Ectodermal cell (in vitro differentiated cells): ENCODE results near the gene CAPN10.

ENCODE experiments used
- H3K27ac ChIP-seq: 2 replicates; pipeline ENCODE4 v1.7.0; 2013; ENCODE audit warnings: mild to moderate bottlenecking, low read depth, low read length; ENCODE audit not compliant: insufficient read depth, poor library complexity, severe bottlenecking
- H3K27me3 ChIP-seq: 2 replicates; pipeline ENCODE4 v1.7.0; 2013; ENCODE audit warnings: mild to moderate bottlenecking, low read length; ENCODE audit not compliant: insufficient read depth, control insufficient read depth, poor library complexity, severe bottlenecking
- H3K36me3 ChIP-seq: one replicate; pipeline ENCODE4 v1.7.0; 2013; ENCODE audit warnings: low read length; ENCODE audit not compliant: control insufficient read depth, insufficient read depth
- H3K4me1 ChIP-seq: one replicate; pipeline ENCODE4 v1.7.0; 2013; ENCODE audit warnings: low read length; ENCODE audit not compliant: control insufficient read depth, insufficient read depth
- H3K4me3 ChIP-seq: 2 replicates; pipeline ENCODE4 v1.7.0; 2013; ENCODE audit warnings: low read depth, low read length, control low read depth; ENCODE audit not compliant: insufficient read depth
- H3K9me3 ChIP-seq: 2 replicates; pipeline ENCODE4 v1.7.0; 2013; ENCODE audit warnings: mild to moderate bottlenecking, low read length, moderate library complexity; ENCODE audit not compliant: control insufficient read depth
- WGBS, 2 experiments: methylation state at CpG; one replicate each; pipeline ENCODE4 v1.1.7; 2013; ENCODE audit warnings: missing lambda C conversion rate in 2 of 2; 5-methylcytosine and 5-hydroxymethylcytosine counted together

CAPN10 gene

GRCh38 chr2:240646900-240647502, 60.5 kb downstream of the CAPN10 start:
- WGBS, 2 experiments, result 85 to 86% methylated on average over 30 of the region's 30 CpGs
- Histone ChIP-seq H3K4me3 (no peak overlapping the region), H3K4me1 (peaks cover 21% of the 10 kb centered on the region), H3K27me3 (no peaks in the 10 kb centered on the region), H3K27ac (no peak overlapping the region), H3K9me3 (no peaks in the 10 kb centered on the region), H3K36me3 (no peaks in the 10 kb centered on the region)

GRCh38 chr2:240647503-240648154, 61.1 kb downstream of the CAPN10 start:
- Histone ChIP-seq H3K9me3 (no peaks in the 10 kb centered on the region), H3K27ac (no peak overlapping the region), H3K27me3 (no peaks in the 10 kb centered on the region), H3K4me3 (no peak overlapping the region), H3K36me3 (no peaks in the 10 kb centered on the region), H3K4me1 (peaks cover 21% of the 10 kb centered on the region)
- WGBS, 2 experiments, result 88% methylated on average over 22 of the region's 22 CpGs

- 89 to 93% methylated on average over 6 of the region's 6 CpGs for WGBS, 2 experiments
- Histone ChIP-seq H3K27me3 (no peaks in the 10 kb centered on the region), H3K4me1 (peaks cover 21% of the 10 kb centered on the region), H3K36me3 (no peaks in the 10 kb centered on the region), H3K4me3 (no peak overlapping the region), H3K27ac (no peak overlapping the region), H3K9me3 (no peaks in the 10 kb centered on the region)
Measured at GRCh38 chr2:240648155-240648649, 61.7 kb downstream of the CAPN10 start.
